Cardiac septum (tissue), 1 donor: Measurements from ENCODE around the gene RNPS1. TPM values are rescaled to one million over a fixed set of nuclear protein-coding genes. Genes with fewer than 3 reads are reported as not detected.
A peak's percentile ranks its signal among the peaks of the same experiment; 100 is the strongest.

Experiments
- DNase-seq: peaks from one replicate; pipeline ENCODE4 v3.0.0-alpha.2; 2020; ENCODE audit warnings: low spot score
- intact Hi-C: fragments of 100-400 bp; cut with DNase I; formaldehyde crosslinking; loops from one replicate; pipeline ENCODE4 v1.14.0; 2022
- microRNA-seq: library from miRNA; unstranded; fragments of <30 nt; microRNA quantifications from one replicate; pipeline ENCODE4 v1.2.0, GENCODE V29; 2020
- total RNA-seq: library from RNA; stranded (reverse); fragmentation: NEBNext Ultra II Directional; extraction: Animal tissue kit (Norgen Biotek cat#: 25700); gene quantifications from one replicate; pipeline ENCODE4 v1.2.1, GENCODE V29; 2021
- donor health status: DM: no; HTN: no; CAD: no.

RNPS1 gene
- total RNA-seq, 1 donor from 2014 or later = 106 TPM

GRCh38 chr16:2205967-2206313 is 62.0 kb downstream of the RNPS1 start:
- DNase-seq = no peak
- intact Hi-C loops = loop anchor here (5.0 kb wide), 1 partner anchor 49 kb away; the partner anchor contains the start of gene TRAF7

- intact Hi-C loops = loop anchor here (5.0 kb wide), 1 partner anchor 48 kb away; the partner anchor contains the start of gene TRAF7
Observed at GRCh38 chr16:2205104-2205966, 62.6 kb downstream of the RNPS1 start, which contains the start of gene MLST8. Gene MLST8, plus strand, starts transcription at chr16:2205454. Its CDS starts 632 bp downstream, at chr16:2206086.

GRCh38 chr16:2204416-2205103 is 63.4 kb downstream of the RNPS1 start:
- no peak for DNase-seq
- intact Hi-C loops = loop anchor here (5.0 kb wide), 1 partner anchor 47 kb away; the partner anchor contains the start of gene TRAF7

More at GRCh38 chr16:2205104-2205966, 62.6 kb downstream of the RNPS1 start, which contains the start of gene MLST8:
- peak; percentile 92 for DNase-seq

Small RNAs within 50 kb of the gene (microRNA-seq; reads per million reads assigned to microRNA genes)
- gene MIR3677 (not detected), gene MIR4717 (not detected)

Other genes with a start within 250 kb of the RNPS1 start
- not detected for gene NPW, start 248.3 kb downstream of the RNPS1 start, total RNA-seq
- 183 TPM for gene NHERF2, start 241.2 kb downstream of the RNPS1 start, total RNA-seq
- 10.4 TPM for gene NTHL1, start 220.3 kb downstream of the RNPS1 start, total RNA-seq
- 73.3 TPM for gene TSC2, start 220.1 kb downstream of the RNPS1 start, total RNA-seq
- 178 TPM for gene PKD1, start 132.2 kb downstream of the RNPS1 start, total RNA-seq
- gene RAB26, start 119.5 kb downstream of the RNPS1 start, total RNA-seq = 2.2 TPM
- gene TRAF7, start 112.3 kb downstream of the RNPS1 start, total RNA-seq = 35.7 TPM
- gene CASKIN1, start 71.5 kb downstream of the RNPS1 start, total RNA-seq = 1.2 TPM
- gene MLST8, start 62.7 kb downstream of the RNPS1 start, total RNA-seq = 26.3 TPM
- 7.0 TPM for gene BRICD5, start 57.3 kb downstream of the RNPS1 start, total RNA-seq
- gene PGP, start 53.3 kb downstream of the RNPS1 start, total RNA-seq = 23.4 TPM
- gene E4F1, start 44.5 kb downstream of the RNPS1 start, total RNA-seq = 13.7 TPM
- gene DNASE1L2, start 31.7 kb downstream of the RNPS1 start, total RNA-seq = 0.57 TPM
- gene ECI1, start 16.5 kb downstream of the RNPS1 start, total RNA-seq = 139 TPM
- 13.6 TPM for gene ABCA3, start 72.6 kb upstream of the RNPS1 start, total RNA-seq
- 0.86 TPM for gene CCNF, start 161.3 kb upstream of the RNPS1 start, total RNA-seq
- gene TEDC2, start 192.0 kb upstream of the RNPS1 start, total RNA-seq = 0.51 TPM
- 0.30 TPM for gene NTN3, start 203.2 kb upstream of the RNPS1 start, total RNA-seq
- gene TBC1D24, start 207.0 kb upstream of the RNPS1 start, total RNA-seq = 8.3 TPM
- 137 TPM for gene ATP6V0C, start 245.8 kb upstream of the RNPS1 start, total RNA-seq